CD4-positive, alpha-beta T cell treated with Interleukin-2 at 100 ng/mL for 4 hours (primary cell): ENCODE measurements around the gene MPHOSPH8.
"Not testable (repeated sequence)": the region's sequence is repeated elsewhere in the genome, so short reads cannot be mapped to it uniquely, and the experiment has no call there.

ENCODE experiments used
- DNase-seq: peaks from one replicate; pipeline ENCODE4 v3.0.0-alpha.2; 2020; ENCODE audit warnings: low spot score

Gene MPHOSPH8

DNA sequence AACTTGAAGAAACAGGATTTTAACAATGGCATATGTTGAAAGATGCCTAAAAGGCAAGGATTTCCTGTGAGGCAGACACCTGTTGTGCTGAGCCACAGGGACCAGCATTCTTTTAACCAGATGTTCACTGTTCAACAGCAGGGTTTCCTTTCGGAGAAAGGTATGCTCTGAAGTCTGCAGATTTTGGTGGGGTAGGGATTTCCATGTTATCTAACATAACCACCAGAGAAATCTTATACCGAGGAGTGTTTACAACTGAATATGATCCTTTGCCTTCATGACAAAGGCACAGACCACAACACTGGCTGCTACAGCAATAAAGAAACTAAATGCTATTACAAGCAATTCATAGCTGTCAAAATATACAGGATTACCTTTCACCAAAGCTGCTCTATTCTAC, 48.1 kb downstream of the MPHOSPH8 start:
- no peak for DNase-seq

DNA sequence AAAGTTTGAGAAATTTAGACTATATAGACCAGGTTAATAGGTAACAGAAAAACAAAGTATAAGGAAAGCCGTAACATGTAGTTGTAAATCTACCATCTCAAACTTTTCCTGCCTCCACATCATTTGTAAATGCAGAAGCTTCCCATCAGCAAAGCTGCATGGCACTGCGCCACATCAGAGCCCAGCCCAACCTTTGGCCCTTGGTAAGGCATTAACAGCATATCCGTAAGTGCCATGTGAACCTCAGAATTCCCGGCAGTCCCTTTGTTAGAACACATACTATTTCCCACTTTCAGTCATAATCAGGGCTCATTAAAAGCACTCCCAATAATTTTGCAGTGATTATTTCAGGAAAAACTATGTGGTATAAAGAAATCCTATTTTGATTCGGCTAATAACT, 51.6 kb downstream of the MPHOSPH8 start:
- no peak for DNase-seq

DNA sequence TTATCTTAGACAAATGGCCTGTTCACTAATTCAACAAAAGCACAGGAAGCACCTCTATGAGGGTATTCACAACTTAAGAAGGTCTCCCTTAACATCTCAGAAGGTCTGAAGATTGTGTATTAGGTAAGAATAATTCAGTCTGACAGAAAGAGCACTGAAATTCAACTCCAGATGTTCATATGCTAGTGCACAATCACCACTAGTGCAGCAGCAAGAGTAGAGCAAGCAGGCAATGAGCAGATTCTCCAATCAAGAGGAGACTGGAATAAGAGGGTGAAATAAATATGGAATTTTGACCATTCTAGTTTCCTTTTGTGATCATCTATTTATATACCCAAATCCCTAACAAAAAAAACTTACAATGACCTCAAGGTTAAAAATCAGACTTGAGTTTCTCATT, 52.0 kb downstream of the MPHOSPH8 start:
- no peak for DNase-seq

DNA sequence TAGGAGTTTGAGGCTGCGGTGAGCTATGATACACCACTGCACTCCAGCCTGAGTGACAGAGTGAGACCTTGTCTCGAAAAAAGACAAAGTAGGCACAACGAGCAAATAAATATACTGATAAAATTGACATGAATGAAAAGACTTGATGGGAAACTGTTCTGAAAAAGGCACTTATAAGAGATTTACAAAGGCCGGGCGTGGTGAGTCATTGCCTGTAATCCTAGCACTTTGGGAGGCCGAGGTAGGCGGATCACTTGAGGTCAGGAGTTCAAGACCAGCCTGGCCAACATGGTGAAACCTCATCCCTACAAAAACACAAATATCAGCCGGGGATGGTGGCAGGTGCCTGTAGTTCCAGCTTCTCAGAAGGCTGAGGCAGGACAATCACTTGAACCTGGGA, 58.0 kb downstream of the MPHOSPH8 start:
- not testable (repeated sequence) for DNase-seq

DNA sequence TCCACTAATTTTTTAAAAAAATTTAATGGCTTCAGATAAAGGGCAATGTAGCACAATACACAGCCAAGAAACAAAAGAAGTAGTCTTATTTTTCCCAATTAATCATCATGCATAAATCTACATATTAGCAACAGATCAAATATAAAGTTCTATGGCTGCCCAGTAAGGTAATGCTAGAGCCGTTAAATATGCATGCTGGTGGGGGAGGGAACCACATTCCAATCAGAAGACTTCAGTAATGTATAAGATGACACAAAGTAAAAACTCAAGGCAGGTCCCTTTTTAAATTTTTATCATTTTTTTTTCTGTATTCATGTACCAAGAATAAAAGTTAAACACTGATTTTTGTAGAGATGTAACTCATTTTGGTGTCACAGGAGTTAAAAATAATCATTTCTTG, 62.0 kb downstream of the MPHOSPH8 start:
- DNase-seq = no peak

DNA sequence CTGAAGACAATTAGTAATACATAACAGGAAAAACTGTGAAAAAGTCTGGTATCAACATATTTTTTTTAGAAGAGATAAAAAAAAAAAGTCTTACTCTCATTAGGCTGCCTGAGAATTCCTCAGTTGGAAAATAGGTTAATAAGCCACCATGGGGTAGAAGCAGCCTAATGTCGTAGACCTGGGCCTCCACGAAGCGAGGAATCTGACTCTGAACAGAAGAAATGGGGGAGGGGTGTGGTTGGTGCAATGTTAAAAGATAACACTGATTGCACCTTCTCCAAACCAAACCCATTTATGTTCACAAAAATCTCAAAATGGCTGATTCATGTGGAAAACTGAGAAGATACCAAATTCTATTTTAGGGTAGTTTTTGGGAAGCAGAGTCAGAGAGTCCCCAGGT, 62.4 kb downstream of the MPHOSPH8 start:
- DNase-seq = no peak

DNA sequence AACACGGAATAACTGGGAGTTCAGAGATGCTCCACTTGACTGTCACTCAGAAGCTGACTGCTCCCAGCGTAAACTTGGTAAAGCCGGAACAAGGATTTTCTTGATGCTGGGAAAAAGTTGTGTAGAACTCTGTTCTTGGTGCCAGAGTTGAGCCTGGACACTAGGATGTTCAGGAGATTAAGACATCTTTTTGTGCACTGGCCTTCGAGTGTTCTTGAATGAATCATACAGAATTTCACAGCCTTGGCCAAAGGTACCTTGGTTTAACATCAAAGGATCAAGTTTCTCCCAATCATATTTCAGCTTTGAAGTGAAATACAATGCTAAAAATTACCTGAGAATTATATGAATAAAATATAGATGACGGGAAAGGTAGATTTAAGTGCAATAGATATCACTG, 67.5 kb downstream of the MPHOSPH8 start:
- DNase-seq = not testable (repeated sequence)

DNA sequence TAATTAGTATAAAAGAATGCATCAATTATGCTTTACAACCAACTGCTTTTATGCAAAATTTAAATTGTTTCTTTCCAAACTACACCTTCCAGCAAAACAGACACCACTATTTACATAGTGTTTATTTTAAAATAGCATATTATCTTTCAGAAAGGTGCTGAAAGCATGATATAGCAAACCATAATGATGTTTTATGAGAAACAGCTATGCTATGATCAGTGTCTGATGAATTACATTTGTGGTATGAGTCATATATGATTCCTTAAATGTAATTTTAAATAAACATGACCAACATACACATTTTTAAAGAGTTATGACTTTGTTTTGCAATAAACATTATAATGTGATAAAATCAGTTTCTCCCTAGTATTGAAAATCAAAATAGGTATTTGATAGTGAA, 68.2 kb downstream of the MPHOSPH8 start:
- DNase-seq = not testable (repeated sequence)

DNA sequence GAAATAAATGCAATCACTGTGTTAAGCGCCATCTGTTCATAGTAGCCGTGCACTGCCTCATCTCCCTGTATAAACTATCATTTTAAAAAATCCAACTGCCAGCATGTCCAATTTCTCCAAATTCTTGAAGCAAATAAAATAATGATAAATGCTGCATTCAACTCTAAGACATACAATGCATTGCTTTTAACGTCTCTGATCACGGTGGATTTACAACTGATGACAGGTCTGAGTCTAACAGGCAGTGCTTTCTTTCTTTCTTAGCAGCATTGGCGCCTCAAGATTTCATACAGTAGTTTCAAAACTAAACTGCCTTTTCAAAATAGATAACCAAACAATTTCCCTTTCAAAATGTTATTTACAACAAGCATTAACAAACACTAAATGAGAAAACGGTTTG, 70.8 kb downstream of the MPHOSPH8 start:
- not testable (repeated sequence) for DNase-seq

DNA sequence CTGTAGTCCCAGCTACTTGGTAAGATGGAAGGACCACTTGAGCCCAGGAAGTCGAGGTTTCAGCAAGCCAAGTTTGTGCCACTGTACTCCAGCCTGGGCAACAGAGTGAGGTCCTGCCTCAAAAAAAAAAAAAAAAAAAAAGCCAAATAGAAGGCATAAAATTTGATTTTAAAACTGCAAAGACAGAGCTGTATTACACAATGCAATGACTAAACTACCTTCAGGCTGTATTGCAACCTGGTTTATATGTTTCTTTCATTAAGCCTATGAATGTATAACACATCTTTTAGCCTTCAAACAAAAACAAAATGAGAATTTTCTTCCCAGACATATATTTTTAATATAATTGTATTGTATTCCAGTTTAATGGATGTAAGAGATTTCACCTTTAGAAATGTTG, 75.6 kb downstream of the MPHOSPH8 start:
- not testable (repeated sequence) for DNase-seq

DNA sequence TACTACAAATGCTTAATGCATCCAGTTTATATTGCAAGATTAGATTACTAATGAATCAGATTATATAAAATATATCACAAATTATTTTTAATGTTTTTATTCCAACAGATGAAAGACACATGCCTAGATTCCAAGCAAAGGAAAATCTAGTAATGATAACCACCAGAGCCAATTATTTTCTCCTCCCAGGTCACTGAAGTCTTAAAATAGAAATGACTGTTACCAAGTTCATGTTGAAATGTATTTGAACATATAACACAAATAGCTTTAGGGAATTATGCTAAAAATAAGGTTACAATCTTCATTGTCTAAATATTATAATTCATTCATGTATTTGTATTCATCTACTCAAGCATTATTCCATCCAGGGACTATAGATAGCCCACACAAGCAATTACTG, 76.3 kb downstream of the MPHOSPH8 start:
- not testable (repeated sequence) for DNase-seq

DNA sequence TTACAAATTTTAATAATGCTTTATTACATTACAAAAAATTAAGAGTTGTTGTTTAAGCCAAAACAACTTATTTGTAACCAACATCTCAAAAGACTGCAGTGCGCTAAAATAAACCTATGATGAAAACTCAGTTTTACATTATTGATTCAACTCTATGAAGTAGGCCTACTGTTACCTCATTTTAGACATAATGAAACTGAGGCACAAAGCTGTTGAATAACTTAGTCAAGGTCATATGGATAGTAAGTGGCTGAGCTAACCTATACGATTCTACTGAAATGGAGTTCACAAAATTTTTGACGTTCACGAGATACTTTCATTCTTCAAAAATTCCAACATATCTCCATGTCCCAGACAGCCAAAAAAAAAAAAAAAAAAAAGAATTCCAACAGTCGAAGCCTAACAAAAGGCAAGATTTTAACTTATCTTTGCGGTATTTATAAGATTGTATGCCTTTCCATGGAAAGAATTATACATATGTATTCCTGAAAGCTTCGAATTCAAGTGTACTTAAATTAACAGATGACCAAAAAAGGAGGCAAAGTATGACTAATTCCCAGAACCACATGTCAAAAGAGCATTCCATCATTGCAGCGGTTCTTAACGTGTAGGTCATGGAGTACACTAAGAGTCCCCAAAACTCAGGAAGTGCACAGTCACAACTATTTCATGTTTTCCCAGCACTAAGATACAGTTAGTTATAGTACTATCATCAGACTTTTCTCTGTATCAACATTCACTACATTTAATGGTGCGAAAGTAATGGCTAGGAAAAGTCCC, 79.9 kb downstream of the MPHOSPH8 start:
- no peak for DNase-seq

DNA sequence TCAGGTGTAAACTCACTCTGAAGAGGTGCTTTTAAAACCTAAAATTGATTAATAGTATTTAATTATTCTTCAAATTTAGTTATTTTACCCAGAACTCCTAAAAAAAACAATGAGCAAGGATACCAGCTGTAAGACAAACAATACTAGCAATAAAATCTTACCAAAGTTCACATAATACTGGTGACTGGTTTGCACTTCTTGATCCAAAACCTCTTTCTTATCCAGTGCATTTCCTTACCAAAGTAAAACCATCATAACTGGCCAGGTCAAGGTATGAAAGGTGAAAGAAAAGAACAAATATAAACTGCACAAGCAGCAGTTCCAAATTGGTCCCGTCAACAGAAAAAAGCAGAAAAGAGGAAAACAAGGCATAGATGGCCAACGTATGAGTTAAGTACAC, 86.6 kb downstream of the MPHOSPH8 start:
- DNase-seq = no peak
